PC-3 (cell line): ENCODE results near the gene TMEM267. TPM values are rescaled to one million over a fixed set of nuclear protein-coding genes. Genes with fewer than 3 reads are reported as not detected.

Experiments
- ATAC-seq: fragments of 200-7000 bp; cut with Tn5 transposase; 2 replicates; pipeline ENCODE4 v1.9.1; 2020; ENCODE audit warnings: mild to moderate bottlenecking, moderate library complexity
- BruUV-seq: library from RNA; stranded (reverse); fragments of 400-500 nt; replicated peaks from 2 replicates; lab custom pipeline; 2021; lab: Mats Ljungman, UMichigan
- CTCF ChIA-PET: fragments of 300-600 bp; sonication (Branson Sonifier 250); formaldehyde crosslinking; loops from one replicate; lab custom pipeline; 2022; ENCODE audit warnings: antibody characterized with exemption; lab: Charles Lee
- POLR2A ChIA-PET: fragments of 300-600 bp; sonication (Branson Sonifier 250); formaldehyde crosslinking; loops from one replicate; lab custom pipeline; 2022; ENCODE audit warnings: antibody characterized with exemption; ENCODE audit not compliant: unreplicated experiment; lab: Charles Lee
- DNase-seq: peaks from one replicate; pipeline ENCODE4 v3.0.0-alpha.2; 2015
- H2AFZ ChIP-seq: fragments of 300-600 bp; sonication (generic); 2 replicates; pipeline ENCODE4 v1.6.0; 2016; ENCODE audit warnings: antibody characterized with exemption, low read length
- H3F3A ChIP-seq: fragments of 300-600 bp; sonication (generic); one replicate; pipeline ENCODE4 v1.6.0; 2017; ENCODE audit warnings: antibody characterized with exemption, low read length, control low read depth, mild to moderate bottlenecking; ENCODE audit not compliant: unreplicated experiment
- H3K27ac ChIP-seq: fragments of 300-600 bp; sonication (generic); 2 replicates; pipeline ENCODE4 v1.5.1; 2016; ENCODE audit warnings: mild to moderate bottlenecking, low read length
- H3K27me3 ChIP-seq: fragments of 300-600 bp; sonication (generic); 2 replicates; pipeline ENCODE4 v1.6.1; 2016; ENCODE audit warnings: low read length, mixed read lengths
- H3K36me3 ChIP-seq: fragments of 300-600 bp; sonication (generic); 2 replicates; pipeline ENCODE4 v1.6.1; 2016; ENCODE audit warnings: low read depth, mixed run types, low read length, mixed read lengths
- H3K4me1 ChIP-seq: fragments of 300-600 bp; sonication (generic); 2 replicates; pipeline ENCODE4 v1.5.1; 2016; ENCODE audit warnings: low read length; ENCODE audit not compliant: insufficient read depth
- H3K4me2 ChIP-seq: fragments of 300-600 bp; sonication (generic); 2 replicates; pipeline ENCODE4 v1.6.0; 2016; ENCODE audit warnings: low read length
- H3K4me3 ChIP-seq: fragments of 300-600 bp; sonication (generic); 2 replicates; pipeline ENCODE4 v1.5.1; 2016; ENCODE audit warnings: mild to moderate bottlenecking, low read length, mixed read lengths
- H3K79me2 ChIP-seq: fragments of 300-600 bp; sonication (generic); 2 replicates; pipeline ENCODE4 v1.6.1; 2017; ENCODE audit warnings: low read length, mixed read lengths
- H3K9ac ChIP-seq: fragments of 300-600 bp; sonication (generic); 2 replicates; pipeline ENCODE4 v1.6.0; 2016; ENCODE audit warnings: mild to moderate bottlenecking, low read length
- H3K9me2 ChIP-seq: fragments of 300-600 bp; sonication (generic); replicated peaks from 2 replicates; pipeline ENCODE4 v1.6.1; 2016; ENCODE audit warnings: mixed run types, low read length, mixed read lengths
- H3K9me3 ChIP-seq: fragments of 300-600 bp; sonication (generic); 2 replicates; pipeline ENCODE4 v1.6.1; 2016; ENCODE audit warnings: low read length, mixed read lengths
- H4K20me1 ChIP-seq: fragments of 300-600 bp; sonication (generic); 2 replicates; pipeline ENCODE4 v1.6.1; 2016; ENCODE audit warnings: low read length, mixed read lengths
- EZH2 ChIP-seq: fragments of 300-600 bp; sonication (generic); IDR thresholded peaks from one replicate; pipeline ENCODE4 v1.6.1; 2017; ENCODE audit warnings: antibody characterized with exemption, mild to moderate bottlenecking, low read length; ENCODE audit not compliant: unreplicated experiment
- EZH2phosphoT487 ChIP-seq: fragments of 300-600 bp; sonication (generic); IDR thresholded peaks from 2 replicates; pipeline ENCODE4 v1.6.1; 2018; ENCODE audit warnings: mild to moderate bottlenecking, antibody characterized with exemption, low read length, borderline replicate concordance
- intact Hi-C: fragments of 100-400 bp; cut with micrococcal nuclease; formaldehyde crosslinking; loops from 2 replicates; pipeline ENCODE4 v1.9.0; 2023
- total RNA-seq: library from RNA; depleted of rRNA; stranded (reverse); fragments of >200 nt; gene quantifications from 2 replicates; pipeline ENCODE4 v1.2.3, GENCODE V29; 2014
- TF ChIP-seq, protein P1 (sequence below): fragments of 300-600 bp; sonication (generic); conservative IDR thresholded peaks from 2 replicates; pipeline ENCODE4 v1.5.1; 2017; ENCODE audit warnings: antibody characterized with exemption, low read depth, mild to moderate bottlenecking, low read length

The TMEM267 gene
- total RNA-seq, 1 experiment from 2014 or later: 10.0 TPM

DNA sequence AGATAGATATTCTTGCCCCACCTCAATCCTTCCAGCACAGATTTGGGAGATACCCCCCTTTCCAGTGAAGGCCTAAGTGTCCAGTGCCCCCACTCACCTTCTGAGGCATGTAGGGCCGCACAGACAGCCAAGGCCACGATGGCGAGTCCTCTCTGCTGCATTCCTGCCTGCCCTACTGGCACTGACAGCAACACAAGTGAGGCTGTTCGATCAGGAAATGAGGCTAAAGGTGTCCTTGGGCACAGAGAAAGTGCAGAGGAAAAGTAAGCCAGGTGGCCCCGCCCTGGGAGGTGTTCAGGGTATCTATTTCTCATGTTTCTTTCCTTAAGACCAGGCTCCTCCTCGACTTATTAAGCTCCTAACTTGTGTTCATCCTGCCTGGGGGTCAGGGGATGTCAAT, 71.5 kb downstream of the TMEM267 start, which contains the start of gene CCL28:
Gene CCL28 (minus strand): TSS at position 236 of the 400 bp plus-strand sequence. CDS start 75 bp downstream, at position 161.
- H3K9ac ChIP-seq: no peak within 1 kb of the TSS
- no TSS peak for BruUV-seq
- no peaks in the 10 kb centered on the region for H4K20me1 ChIP-seq
- H3K27ac ChIP-seq: no peak within 1 kb of the TSS
- no peaks in the 10 kb centered on the region for H3K36me3 ChIP-seq
- DNase-seq: no peak
- no peak for ATAC-seq
- no peaks in the 10 kb centered on the region for H3K9me2 ChIP-seq
- no peak within 1 kb of the TSS for H3K4me2 ChIP-seq
- H3K4me3 ChIP-seq: no peak within 1 kb of the TSS
- ChIA-PET POLR2A (no interaction called here), CTCF (interaction anchor here (1.1 kb wide), 1 partner anchor 33 kb away, joined by 3 read pairs; no protein-coding TSS in a partner anchor)
- no peaks in the 10 kb centered on the region for H3K79me2 ChIP-seq
- H3K4me1 ChIP-seq: no peaks in the 10 kb centered on the region
- no peak within 1 kb of the TSS for H2AFZ ChIP-seq
- no peaks in the 10 kb centered on the region for H3K9me3 ChIP-seq
- intact Hi-C loops: no loop called here
- H3K27me3 ChIP-seq: no peaks in the 10 kb centered on the region
- H3F3A ChIP-seq: no peaks in the 10 kb centered on the region
- TF ChIP-seq EZH2 (no peak), EZH2phosphoT487 (no peak)
- TF ChIP-seq, protein P1, sequence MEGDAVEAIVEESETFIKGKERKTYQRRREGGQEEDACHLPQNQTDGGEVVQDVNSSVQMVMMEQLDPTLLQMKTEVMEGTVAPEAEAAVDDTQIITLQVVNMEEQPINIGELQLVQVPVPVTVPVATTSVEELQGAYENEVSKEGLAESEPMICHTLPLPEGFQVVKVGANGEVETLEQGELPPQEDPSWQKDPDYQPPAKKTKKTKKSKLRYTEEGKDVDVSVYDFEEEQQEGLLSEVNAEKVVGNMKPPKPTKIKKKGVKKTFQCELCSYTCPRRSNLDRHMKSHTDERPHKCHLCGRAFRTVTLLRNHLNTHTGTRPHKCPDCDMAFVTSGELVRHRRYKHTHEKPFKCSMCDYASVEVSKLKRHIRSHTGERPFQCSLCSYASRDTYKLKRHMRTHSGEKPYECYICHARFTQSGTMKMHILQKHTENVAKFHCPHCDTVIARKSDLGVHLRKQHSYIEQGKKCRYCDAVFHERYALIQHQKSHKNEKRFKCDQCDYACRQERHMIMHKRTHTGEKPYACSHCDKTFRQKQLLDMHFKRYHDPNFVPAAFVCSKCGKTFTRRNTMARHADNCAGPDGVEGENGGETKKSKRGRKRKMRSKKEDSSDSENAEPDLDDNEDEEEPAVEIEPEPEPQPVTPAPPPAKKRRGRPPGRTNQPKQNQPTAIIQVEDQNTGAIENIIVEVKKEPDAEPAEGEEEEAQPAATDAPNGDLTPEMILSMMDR: no peak

- Histone ChIP-seq H3K27ac (no peak overlapping the region), H3K9me2 (no peaks in the 10 kb centered on the region), H3K36me3 (no peaks in the 10 kb centered on the region), H3K79me2 (no peaks in the 10 kb centered on the region), H3K4me2 (no peak overlapping the region), H3K4me1 (no peaks in the 10 kb centered on the region), H2AFZ (no peak overlapping the region), H4K20me1 (no peaks in the 10 kb centered on the region), H3F3A (no peaks in the 10 kb centered on the region), H3K27me3 (no peaks in the 10 kb centered on the region), H3K4me3 (no peak overlapping the region), H3K9me3 (no peaks in the 10 kb centered on the region), H3K9ac (no peak overlapping the region)
- TF ChIP-seq EZH2 (no peak), EZH2phosphoT487 (no peak)
- TF ChIP-seq, protein P1: no peak
- no TSS peak for BruUV-seq
- ATAC-seq: no peak
- POLR2A ChIA-PET: no interaction called here
- DNase-seq: no peak
- CTCF ChIA-PET: interaction anchor here (1.1 kb wide), 1 partner anchor 34 kb away, joined by 3 read pairs; no protein-coding TSS in a partner anchor
- intact Hi-C loops: no loop called here
Observed at GRCh38 chr5:43411495-43411894, 72.2 kb downstream of the TMEM267 start.

- no peaks in the 10 kb centered on the region for H3K9me3 ChIP-seq
- H3K9me2 ChIP-seq: no peaks in the 10 kb centered on the region
- H3K79me2 ChIP-seq: no peaks in the 10 kb centered on the region
- H3K9ac ChIP-seq: no peak overlapping the region
- no peak overlapping the region for H3K27ac ChIP-seq
- CTCF ChIA-PET: no interaction called here
- H4K20me1 ChIP-seq: no peaks in the 10 kb centered on the region
- no peak for TF ChIP-seq EZH2
- TF ChIP-seq EZH2phosphoT487: no peak
- TF ChIP-seq, protein P1: no peak
- BruUV-seq: no TSS peak
- H2AFZ ChIP-seq: no peak overlapping the region
- intact Hi-C loops: no loop called here
- DNase-seq: no peak
- H3K4me3 ChIP-seq: no peak overlapping the region
- no peak overlapping the region for H3K4me2 ChIP-seq
- POLR2A ChIA-PET: no interaction called here
- no peaks in the 10 kb centered on the region for H3K27me3 ChIP-seq
- no peak for ATAC-seq
- H3K36me3 ChIP-seq: no peaks in the 10 kb centered on the region
- no peaks in the 10 kb centered on the region for H3K4me1 ChIP-seq
- no peaks in the 10 kb centered on the region for H3F3A ChIP-seq
Observed at GRCh38 chr5:43410414-43410813, 73.3 kb downstream of the TMEM267 start.
